ENCODE results near the gene RPE.

Gene RPE

GRCh38 chr2:209965723-209966122 lies 36.7 kb upstream of the RPE start:
- CTCF ChIA-PET = interaction anchor here (0.5 kb wide), 1 partner anchor 47 kb away, joined by 3 read pairs; no protein-coding TSS in a partner anchor
- no peak overlapping the region for H3K4me3 ChIP-seq (ENCODE audit: low read depth, low read length)
- DNase-seq (ENCODE audit: low read depth, low spot score) = no peak
- POLR2A ChIA-PET = no interaction called here
- TF ChIP-seq, protein P1, sequence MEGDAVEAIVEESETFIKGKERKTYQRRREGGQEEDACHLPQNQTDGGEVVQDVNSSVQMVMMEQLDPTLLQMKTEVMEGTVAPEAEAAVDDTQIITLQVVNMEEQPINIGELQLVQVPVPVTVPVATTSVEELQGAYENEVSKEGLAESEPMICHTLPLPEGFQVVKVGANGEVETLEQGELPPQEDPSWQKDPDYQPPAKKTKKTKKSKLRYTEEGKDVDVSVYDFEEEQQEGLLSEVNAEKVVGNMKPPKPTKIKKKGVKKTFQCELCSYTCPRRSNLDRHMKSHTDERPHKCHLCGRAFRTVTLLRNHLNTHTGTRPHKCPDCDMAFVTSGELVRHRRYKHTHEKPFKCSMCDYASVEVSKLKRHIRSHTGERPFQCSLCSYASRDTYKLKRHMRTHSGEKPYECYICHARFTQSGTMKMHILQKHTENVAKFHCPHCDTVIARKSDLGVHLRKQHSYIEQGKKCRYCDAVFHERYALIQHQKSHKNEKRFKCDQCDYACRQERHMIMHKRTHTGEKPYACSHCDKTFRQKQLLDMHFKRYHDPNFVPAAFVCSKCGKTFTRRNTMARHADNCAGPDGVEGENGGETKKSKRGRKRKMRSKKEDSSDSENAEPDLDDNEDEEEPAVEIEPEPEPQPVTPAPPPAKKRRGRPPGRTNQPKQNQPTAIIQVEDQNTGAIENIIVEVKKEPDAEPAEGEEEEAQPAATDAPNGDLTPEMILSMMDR (IDR thresholded peaks at IDR 0.05; ENCODE audit: insufficient read depth, low read length, missing control alignments) = no peak

GRCh38 chr2:209969692-209970091 lies 32.7 kb upstream of the RPE start:
- POLR2A ChIA-PET = no interaction called here
- TF ChIP-seq, protein P1 (IDR thresholded peaks at IDR 0.05; ENCODE audit: insufficient read depth, low read length, missing control alignments) = no peak
- CTCF ChIA-PET = interaction anchor here (0.9 kb wide), 1 partner anchor 11 kb away, joined by 3 read pairs; no protein-coding TSS in a partner anchor
- DNase-seq (ENCODE audit: low read depth, low spot score) = no peak
- H3K4me3 ChIP-seq (ENCODE audit: low read depth, low read length) = no peak overlapping the region

DNA sequence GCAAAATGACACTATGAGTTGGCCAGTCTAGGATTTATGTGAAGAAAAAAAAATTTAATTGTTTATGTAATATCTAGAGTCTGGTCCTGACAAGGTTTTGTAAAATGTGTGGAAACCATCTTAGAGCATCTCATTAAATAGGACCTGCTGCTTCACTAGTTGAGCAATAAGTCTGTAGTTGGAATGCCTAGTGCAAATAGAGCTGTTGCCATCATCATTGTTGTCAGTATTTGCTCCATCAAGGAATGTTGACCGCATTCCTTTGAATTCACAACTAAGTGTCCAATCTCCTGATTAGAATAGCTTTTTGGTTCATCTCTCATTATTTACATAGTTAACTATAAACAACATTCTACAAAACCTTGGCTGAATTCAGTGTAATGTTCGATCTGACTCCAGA lies 32.2 kb upstream of the RPE start:
- CTCF ChIA-PET = interaction anchor here (1.5 to 1.7 kb wide), 2 partner anchors 9 to 229 kb away, joined by 4 to 7 read pairs; no protein-coding TSS in a partner anchor
- TF ChIP-seq, protein P1 (IDR thresholded peaks at IDR 0.05; ENCODE audit: insufficient read depth, low read length, missing control alignments) = no peak
- DNase-seq (ENCODE audit: low read depth, low spot score) = no peak
- H3K4me3 ChIP-seq (ENCODE audit: low read depth, low read length) = no peak overlapping the region
- POLR2A ChIA-PET = no interaction called here

DNA sequence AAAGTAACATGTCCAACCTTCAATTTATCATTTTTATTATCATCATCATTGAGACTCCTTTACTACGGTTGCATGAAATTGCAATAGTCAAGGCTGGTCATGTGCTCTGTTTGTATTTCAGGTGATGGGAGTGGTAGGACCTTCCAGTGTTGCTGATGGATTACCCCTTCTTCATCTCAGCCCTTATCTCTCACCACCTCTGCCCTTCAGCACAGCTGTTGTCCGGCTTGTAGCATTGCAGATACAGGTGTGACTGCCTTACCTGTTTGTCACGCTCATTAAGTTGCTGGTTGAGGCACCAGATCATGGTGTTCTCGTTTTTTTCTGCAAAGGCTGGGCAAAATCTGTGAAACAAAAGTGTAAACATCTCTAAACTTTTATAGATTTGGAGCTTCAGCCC lies 31.7 kb upstream of the RPE start:
- ChIA-PET POLR2A (no interaction called here), CTCF (interaction anchor here (1.2 to 1.7 kb wide), 4 partner anchors 10 to 228 kb away, joined by 3 to 7 read pairs (median 4); no protein-coding TSS in a partner anchor)
- DNase-seq (ENCODE audit: low read depth, low spot score) = no peak
- H3K4me3 ChIP-seq (ENCODE audit: low read depth, low read length) = no peak overlapping the region
- TF ChIP-seq, protein P1 (IDR thresholded peaks at IDR 0.05; ENCODE audit: insufficient read depth, low read length, missing control alignments) = no peak

DNA sequence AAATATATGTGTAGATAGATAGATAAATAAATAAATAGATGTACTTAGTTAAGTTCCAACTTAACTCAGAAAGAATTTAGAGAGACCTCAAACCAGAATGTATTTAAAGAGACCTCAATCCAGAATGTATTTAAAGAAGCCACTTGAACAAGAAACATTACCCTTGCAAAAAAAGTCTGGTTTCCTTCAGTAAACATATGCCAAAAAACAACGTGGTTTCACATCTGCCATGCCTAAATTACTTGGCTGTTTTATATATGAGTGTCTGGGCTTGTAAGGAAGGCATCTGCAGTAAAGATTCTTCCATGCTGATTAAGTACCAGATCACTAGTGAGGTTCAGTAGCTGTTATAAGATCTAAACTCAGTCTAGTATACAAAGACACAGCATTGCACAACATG lies 29.1 kb upstream of the RPE start:
- TF ChIP-seq, protein P1 (IDR thresholded peaks at IDR 0.05; ENCODE audit: insufficient read depth, low read length, missing control alignments) = no peak
- no peak for DNase-seq (ENCODE audit: low read depth, low spot score)
- POLR2A ChIA-PET = no interaction called here
- CTCF ChIA-PET = interaction anchor here (0.9 to 6.6 kb wide), 4 partner anchors 12 to 426 kb away, joined by 3 to 101 read pairs (median 4); no protein-coding TSS in a partner anchor
- no peak overlapping the region for H3K4me3 ChIP-seq (ENCODE audit: low read depth, low read length)

DNA sequence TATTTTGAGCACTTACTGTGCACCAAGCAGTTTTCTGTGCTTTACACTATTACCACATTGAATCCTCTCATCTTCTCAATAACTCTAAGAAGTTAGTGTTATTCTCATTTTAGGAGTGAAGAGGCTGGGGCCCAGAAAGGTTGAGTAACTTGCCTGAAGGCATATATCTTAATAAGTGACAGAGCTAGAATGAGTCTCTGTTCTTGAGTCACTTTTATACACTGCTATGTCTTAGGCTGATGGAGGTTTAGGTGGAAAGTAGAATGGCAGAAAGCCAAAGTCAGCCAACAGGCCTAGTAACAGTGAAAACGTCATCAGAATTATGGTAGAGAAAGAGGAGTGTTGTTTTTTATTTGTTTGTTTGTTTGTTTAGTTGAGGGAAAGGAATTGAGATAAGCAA lies 27.9 kb upstream of the RPE start:
- ChIA-PET CTCF (interaction anchor here (1.2 to 6.6 kb wide), 2 partner anchors 14 to 223 kb away, joined by 4 to 101 read pairs; no protein-coding TSS in a partner anchor), POLR2A (no interaction called here)
- TF ChIP-seq, protein P1 (IDR thresholded peaks at IDR 0.05; ENCODE audit: insufficient read depth, low read length, missing control alignments) = no peak
- H3K4me3 ChIP-seq (ENCODE audit: low read depth, low read length) = no peak overlapping the region
- no peak for DNase-seq (ENCODE audit: low read depth, low spot score)
